Measurements from ENCODE around the gene RHBDD1.

RHBDD1 gene, protein sequence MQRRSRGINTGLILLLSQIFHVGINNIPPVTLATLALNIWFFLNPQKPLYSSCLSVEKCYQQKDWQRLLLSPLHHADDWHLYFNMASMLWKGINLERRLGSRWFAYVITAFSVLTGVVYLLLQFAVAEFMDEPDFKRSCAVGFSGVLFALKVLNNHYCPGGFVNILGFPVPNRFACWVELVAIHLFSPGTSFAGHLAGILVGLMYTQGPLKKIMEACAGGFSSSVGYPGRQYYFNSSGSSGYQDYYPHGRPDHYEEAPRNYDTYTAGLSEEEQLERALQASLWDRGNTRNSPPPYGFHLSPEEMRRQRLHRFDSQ

DNA sequence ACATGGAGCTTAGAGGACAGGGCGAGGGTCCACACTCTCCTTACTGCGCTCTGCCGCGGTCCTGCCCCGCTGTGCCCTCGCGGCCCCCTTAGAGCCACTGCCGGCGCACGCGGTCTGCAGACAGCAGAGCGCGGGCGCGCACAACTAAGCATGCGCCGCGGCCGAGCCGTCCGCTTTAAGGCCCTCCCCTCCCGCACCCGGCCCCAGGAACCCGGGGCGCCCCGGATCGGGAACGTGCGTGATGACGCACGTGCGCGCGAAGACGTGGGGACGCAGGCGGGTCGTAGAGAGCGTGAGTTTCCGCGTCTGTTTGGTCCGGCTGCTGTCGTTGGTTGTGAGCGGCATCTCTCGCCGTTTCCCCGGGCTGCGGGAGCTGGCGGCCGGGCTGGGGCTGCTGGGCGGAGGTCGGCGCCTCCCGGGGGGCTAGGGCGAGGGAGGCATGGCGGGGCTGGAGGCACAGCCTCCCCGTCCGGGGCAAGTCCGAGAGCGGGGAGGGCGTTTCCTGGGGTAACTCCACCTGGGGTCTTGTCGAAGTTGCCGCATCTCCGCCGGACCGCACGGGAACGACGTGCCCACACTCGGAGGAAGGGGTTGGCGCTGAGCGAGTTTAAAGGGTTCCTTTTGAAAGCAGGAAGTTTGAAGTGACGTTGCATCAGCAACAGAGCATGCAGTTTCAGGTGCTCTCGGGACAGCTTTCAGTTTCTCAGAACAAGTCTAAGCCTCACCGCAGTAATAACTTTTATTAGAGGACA is at the start of gene RHBDD1:
Gene RHBDD1, plus strand, starts transcription at position 259 of the 752 bp plus-strand sequence. CDS start 28,640 bp downstream, outside the sequence.
- DNase-seq, result peak; percentile 98

DNA sequence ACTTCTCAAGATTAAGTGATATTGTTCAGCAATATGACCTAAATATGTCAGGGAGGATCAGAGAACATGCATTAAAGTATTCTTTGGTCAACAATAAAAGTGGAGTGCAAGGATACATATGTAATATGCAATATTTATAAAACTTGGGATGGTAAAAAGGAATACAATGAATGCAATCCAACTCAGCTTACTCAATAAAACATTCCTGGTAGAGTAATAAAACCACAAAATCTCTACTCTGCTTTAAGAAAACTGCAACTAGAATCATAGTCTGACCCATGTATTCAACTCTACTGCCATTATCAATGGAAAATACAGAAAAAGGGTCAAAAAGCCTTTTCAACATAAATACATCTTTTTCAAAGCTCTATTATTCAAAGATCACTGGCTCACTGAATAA is 47.8 kb upstream of the RHBDD1 start:
- DNase-seq, result no peak

DNA sequence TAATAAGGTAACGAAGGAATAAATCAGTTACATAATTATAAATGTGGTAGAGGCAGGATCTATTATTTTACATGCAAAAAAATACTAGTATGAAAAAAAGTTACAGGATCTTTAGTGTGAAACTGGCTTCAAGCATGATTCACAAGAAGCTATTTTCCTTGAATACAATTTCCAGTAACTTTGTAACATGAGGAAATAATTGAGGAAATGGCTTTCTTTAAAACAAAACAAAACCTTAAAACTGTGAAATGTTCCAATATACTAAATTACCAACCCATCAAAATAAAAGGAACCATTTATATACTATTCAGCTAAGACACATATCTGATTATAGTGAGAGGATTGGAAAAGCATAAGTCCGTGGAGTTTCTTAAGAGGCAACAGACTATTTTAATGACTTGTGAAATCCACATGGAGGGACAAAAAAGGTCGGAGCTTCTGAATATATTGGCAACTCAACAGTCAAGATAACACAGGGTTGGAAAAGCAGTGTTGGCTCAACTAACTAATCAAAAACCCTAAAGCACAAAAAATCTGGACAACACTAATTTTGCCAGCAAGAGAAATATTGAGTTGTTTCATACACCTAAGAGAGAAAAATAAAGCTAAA is 46.9 kb upstream of the RHBDD1 start:
- no peak for DNase-seq

DNA sequence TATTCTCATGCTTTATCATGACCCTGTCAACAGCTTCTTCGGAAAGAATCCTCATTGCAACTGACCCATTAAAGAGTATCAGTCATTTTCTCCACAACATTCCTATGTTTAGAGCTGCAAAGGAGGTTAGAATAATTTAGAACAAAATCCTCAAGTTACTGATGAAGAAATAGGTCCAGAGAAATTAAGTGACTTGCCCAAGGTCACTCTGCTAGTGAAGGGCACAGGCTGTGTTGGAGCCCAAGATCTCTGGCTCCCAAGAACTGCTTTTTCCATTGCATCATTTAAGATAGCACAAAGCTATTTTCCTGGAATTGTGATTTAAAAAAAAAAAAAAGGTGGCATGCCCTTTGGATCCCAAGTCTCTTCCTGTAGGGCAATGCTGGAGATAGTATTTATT is 45.8 kb upstream of the RHBDD1 start:
- DNase-seq, result no peak

DNA sequence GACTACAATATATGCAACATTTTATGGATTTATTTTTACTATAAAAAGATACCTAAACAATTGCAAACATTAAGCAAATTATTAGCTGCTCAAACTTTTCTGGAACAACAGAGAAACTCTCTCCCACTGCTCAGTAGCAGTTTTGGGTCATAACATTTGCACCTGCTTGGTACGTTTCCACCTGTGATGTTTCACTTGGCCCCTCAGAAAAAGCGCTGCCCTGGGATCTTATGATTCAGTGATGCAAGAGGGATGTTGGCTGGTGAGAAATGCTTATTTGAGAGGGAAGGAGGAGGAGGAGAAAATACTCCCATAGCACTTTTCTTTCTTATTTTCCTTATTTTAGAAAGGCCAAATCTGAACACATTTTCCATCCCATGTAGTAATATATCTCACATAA is 45.4 kb upstream of the RHBDD1 start:
- no peak for DNase-seq

DNA sequence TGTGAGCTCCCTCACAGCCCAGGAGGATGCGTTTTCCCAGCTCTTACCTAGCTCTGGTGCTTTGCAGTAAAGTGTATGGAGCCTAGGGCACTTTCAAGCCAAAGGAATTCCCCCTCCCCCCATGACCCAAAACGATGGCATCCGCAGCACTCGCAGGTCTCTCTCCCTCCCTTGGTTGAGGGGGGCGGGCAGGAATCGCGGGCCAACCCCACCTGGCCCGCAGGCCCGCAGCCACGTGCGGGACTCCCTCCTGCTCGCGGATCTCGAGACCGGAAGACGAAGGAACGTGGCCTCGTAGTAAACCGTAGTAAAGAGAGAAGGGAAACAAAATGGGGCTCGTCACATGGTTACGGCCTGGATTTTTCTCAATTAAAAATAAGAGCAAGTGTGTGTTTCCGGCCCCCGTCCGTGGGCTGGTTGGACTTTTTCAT is 44.8 kb upstream of the RHBDD1 start:
- no peak for DNase-seq

DNA sequence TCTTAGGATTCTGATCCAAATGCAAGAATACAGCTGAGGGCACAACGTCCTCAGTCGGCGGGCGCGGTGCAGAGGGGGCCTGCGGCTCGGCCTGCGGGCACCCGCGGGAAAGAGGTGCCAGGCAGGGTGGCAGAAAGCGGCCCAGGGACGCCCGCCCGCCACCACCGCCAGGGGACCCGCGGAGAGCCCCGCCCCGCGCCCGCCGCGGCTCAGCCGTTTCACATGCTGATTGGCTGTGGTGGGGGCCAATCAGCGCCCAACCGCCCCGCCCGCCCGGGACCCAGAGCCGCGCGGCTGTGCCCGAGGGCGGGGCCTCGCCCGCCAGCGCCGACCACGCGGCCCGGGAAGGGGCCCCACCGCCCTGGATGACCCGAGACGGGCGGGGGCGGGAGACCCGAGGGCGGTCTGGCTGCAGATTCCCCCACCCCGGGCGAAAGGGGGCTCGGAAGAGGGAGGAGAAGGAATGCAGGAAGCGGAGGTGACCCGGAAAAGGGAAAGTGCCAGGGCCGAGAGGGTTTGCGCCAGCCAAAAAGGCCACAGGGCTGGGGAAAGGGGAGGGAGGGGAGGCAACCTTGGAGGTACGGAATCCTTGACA is 44.3 kb upstream of the RHBDD1 start:
- peak; percentile 97 for DNase-seq

DNA sequence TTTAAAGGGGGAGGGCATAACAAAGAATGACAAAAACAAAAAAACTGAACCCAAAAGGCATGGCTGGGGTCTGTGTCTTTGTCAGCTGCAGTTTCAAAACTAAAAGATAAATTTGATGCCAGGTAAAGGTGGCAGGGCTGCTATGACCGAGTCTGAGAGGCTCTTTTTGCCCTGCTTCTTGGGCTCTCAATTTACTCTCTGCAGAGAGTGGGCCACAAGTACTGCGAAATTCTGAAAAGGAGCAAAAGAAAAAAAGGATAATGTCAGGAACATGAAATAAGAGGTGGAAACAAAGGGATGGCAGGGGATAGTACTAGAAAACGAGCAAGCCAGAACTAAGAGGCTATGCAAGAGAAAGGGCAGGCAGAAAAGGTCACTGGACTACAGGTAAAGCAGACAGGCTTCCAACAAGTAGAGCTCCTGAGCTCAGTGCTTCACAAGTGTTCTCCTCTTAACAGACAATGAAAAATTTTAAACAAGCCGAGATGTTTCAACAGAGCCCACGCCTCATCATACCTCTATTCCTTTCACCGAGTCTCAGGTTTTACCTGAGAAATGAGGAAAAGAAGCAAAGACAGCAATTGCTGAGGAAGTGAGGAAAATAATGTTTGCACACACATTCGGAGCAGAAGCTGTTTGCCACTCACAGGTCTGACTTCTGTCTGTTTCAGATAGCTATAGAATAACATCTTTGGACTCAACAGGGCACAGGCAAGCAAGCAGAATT is 43.5 kb upstream of the RHBDD1 start:
- no peak for DNase-seq

DNA sequence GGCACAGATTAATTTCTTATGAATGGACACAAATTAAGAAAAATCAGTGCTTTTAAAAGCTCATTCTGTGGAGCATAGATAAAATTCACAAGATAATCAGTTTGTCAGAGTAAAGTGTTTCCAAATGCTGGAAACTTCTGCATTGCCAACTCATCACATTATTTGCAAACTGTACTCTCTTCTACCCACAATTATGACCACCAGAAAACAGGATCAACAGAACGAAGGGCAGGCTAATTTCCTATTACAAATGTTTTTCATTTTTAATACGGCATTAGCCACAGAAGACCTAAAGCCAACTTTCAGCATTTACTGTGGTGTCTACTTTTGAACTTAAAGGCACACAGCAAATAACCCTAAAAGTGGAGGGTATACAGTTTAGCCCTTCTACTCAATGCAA is 42.2 kb upstream of the RHBDD1 start:
- DNase-seq, result no peak

DNA sequence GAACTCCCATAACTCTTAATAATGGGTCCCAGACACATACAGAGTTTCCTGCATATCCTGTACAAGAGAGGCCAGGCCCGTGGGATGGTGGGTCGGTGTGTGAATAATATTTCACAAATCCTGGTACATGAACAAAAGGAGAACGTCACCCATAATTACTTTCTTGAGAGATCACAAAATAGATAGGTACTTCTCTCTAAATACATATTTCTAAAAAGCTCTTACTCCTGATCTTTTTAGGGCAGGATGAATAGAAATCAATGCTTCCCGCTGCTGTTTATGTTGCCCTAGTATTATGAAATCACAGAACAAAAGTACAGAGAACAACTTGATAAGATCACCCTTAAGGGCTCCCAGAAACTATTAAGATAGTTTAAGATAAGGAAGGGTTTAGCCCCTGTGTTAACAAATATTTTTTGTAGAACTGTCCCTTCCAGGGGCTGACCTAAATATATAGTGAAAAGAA is 41.6 kb upstream of the RHBDD1 start:
- DNase-seq, result no peak

DNA sequence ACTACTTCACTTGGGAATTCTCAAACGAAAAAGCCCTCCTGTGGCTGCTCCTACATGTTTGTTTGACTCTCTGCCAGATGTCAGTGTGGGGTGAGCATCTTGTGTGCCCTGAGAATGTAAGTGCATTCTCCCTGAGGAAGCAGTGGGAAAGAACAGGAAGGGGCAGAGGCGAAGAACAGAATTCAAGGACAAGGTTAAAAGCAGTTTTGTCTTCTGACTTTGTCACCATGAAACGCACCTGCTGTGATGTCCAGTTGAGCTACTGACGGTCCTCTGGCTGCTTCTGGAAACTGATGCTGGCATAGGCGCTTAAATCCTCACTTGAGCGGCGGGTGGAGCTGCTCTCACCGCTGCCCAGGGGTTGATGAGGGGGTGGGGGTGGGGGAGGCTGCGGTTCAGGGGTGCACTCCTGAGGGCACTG is 41.1 kb upstream of the RHBDD1 start:
- no peak for DNase-seq

DNA sequence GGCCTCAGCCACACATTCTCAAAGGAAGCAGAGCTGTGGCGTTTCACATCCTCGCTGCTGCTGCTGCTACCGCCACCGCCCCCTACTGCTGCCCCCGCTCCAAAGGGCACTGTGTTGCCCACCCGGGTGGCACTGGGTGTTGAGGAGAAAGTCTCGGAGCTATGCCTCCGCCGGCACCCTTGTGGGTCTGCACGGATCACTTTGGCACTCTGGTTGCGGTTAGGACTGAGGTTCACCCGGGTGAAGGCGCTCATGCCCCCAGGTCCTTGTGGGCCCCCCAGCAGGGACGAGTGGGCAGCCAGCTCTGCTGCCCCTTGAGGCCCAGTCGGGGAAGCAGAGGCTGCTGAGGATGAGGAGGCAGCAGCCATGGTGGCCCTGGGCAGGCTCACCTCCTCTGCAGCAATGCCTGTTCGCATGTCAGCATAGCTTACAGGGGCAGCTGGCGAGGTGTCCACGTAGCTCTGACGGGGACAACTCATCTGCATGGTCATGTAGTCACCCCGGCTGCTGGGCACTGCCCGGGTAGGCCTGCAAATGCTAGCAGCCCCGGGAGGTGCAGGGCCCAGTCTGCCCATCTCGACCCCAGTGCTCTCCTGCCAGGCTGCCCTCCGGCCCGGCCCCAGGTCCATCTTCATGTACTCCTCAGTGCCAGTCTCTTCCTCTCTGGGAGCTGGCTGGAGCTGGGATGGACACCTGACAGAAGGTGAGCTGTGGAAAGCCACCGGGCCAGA is 40.4 kb upstream of the RHBDD1 start:
- DNase-seq, result no peak

DNA sequence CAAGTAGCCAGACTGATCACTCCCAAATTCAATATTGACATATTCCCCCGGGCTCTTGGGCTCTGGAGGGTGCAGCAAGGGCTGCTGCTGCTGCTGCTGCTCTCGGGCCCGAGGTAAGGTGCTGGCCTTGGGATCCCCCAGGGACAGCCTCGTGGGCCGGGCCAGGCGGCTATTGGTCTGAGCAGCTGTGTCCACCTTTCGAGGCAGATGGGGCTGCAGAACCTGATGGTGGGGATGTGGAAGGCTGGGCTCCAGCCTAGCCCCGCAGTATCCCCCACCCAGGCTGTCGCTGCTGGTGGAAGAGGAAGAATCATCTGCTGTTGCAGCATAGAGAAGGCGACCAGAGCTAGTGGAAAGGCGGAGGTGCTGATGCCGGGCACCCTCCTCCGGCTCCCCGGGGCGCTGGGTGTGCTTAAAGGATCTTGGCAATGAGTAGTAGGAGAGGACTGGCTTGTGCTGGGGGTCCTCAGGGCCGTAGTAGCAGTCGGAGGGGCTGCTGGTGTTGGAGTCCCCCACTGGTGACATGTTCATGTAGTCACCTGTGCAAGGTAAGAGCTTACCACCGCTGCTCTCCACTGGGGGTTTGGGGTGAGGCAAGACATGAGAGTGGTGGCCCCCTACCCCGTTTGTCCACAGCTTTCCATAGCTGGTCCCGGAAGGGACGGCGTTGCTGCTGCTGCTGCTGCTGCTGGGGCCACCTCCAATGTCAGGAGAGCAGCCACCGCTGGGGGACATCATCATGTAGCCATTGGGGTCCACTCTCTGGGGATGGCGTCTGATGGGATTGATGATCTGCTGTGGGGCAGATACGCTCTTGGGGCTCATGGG is 39.6 kb upstream of the RHBDD1 start:
- no peak for DNase-seq

DNA sequence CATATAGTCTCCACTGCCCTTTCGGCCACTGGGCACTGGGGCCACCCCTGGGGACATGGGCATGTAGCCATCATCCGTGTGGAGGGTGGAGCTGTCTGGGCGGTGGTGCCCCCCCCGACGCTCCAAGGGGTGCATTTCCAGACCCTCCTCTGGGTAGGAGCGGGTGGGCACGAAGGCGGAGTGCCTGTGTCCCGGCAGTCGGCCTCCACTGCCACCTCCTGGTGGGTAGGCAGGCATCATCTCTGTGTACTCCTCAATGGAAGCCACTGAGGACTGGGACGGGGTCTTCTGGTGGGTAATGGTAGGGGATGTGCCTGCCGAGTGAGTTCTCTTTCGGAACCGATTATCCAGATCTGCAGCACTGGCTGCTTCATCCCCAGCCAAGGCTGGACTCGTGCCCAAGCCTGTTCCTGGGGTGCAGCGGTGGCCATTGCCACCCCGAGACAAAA is 39.0 kb upstream of the RHBDD1 start:
- DNase-seq, result no peak

DNA sequence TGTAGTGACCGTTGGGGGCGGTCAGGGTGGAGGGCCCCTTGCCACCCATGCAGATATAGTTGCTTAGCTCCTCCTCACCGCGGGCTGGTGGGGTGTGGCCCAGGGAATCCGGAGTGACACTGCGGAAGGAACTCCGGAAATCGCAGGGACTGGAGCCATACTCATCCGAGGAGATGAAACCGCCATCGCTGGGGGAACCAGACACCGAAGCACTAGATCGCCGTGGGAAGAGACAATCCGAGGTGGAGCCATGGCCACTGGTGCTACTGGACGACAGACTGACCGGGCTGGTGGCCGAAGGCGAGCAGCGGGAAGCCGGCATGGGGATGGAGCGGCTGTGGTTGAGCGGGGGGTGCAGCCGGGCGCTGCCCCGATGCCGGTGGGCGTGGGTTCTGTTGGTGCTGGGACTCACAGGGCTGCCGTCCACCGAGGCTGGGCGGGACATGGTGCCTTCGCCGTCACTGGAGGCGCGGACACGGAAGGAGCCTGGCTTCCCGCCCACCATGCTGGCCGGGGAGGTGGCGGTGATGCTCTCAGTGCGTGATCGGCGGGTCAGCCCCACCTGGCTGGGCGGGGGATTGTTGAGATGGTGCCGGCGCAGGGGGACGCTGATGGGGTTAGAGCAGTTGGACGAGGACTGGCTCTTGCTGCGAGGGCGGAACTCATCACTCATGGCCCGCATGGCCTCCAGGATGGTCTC is 38.4 kb upstream of the RHBDD1 start:
- no peak for DNase-seq

DNA sequence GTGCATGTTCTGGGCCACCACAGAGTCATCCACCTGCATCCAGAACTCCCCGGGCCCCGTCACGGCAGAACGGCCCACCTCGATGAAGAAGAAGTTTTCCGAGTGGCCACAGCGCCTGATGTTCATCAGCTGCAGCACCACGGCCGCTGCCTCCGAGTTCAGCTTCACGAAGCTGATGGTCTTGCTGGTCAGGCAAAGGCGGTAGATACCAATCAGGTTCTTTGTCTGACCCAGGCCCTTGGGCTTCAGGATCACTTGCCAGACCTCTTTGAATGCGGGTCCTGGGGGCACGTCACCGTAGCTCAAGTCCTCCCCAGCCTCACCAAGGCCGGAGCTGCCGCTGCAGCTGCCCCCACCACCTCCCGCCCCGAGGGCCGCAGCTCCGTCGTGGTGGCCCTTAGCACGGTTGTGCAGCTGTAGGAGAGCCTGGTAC is 37.8 kb upstream of the RHBDD1 start:
- no peak for DNase-seq

DNA sequence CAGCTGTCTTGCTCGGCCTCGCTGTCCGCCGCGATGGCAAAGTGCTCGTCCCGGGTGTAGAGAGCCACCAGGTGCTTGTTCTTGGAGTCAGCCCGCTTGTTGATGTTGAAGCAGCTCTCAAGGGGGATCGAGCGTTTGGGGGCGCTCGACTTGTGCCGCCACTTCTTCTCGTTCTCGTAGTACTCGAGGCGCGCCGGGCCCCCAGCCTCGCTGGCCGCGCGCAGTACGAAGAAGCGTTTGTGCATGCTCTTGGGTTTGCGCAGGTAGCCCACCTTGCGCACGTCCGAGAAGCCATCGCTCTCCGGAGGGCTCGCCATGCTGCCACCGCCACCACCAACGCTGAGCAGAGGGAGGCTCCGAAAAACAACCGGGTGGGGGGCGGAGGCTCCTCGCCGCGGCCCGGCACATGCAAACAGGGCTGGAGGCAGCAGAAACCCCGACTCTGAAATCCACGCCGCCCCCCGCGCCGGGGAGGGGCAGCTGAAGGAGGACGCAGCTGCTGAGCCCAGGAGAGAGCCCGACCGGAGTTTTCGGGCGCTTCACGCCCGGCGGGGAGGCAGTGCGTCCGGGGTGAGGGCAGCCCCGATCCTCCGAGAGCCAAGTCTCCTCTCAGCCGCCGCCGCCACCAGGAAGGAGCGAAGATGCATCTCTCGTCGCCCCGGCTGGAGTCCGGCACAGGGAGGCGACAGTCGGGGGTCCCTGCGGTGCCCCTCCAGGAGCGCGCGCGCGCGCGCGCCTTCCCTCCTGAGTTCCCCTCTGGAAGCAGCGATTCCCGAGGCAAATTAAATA is 37.2 kb upstream of the RHBDD1 start:
- peak; percentile 76 for DNase-seq

DNA sequence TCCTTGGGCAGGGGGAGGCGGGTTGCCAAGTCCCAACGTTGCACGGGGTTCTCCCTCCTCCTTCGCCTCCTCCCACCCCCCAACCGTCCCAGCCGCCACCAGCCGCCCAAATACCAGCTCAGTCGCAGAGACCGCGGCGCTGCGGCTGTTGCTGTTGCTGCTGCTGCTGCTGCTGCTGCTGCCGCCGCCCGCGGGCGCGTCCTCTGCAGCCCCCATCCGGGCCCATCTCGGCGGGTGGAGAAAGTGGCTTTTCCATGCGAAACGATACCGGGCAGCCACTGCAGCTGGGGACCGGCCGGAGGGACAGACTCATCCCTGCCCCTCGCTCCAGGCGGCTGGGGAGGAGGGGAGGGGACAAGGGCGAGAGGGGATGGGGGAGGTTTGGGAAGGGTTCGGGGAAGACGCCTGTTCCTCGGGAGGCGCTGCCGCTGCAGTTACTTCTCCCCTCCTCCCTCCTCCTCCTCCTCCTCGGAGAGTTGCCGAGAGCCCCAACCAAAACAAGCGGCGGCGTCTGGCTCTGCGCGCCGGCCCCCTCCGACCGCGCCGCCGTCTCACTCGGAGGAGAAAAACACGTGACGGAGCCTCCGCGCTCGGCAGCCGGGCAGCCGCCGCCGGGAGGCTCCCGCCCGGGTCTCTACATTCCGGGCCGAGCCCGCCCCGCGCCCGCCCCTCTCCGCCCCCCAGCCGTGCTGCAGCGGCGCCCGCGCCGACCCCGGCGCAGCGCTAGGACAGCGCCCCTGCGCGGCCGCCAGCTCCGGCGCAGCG is 36.5 kb upstream of the RHBDD1 start, which contains the start of gene IRS1:
Gene IRS1, minus strand, starts transcription at position 610 of the 765 bp plus-strand sequence. CDS start 1,082 bp downstream, outside the sequence.
- DNase-seq, result peak; percentile 83
